SU-DHL-6 (cell line): ENCODE data around the gene ZDHHC18.

Source experiments
- H2AFZ ChIP-seq: fragments of 200-600 bp; sonication (generic); 2 replicates; pipeline ENCODE4 v1.6.1; 2014; ENCODE audit warnings: low read depth, mild to moderate bottlenecking, moderate library complexity, mixed read lengths, antibody characterized with exemption, low read length; ENCODE audit not compliant: severe bottlenecking
- H3F3A ChIP-seq: fragments of 200-600 bp; shearing (Covaris generic); 2 replicates; pipeline ENCODE4 v1.6.0; 2016; ENCODE audit warnings: antibody characterized with exemption, mild to moderate bottlenecking; ENCODE audit not compliant: insufficient read depth
- H3K27ac ChIP-seq: fragments of 200-600 bp; sonication (generic); 2 replicates; pipeline ENCODE4 v1.5.1; 2016; ENCODE audit warnings: low read depth, mild to moderate bottlenecking, low read length, moderate library complexity, mixed read lengths
- H3K27me3 ChIP-seq: fragments of 200-600 bp; sonication (generic), shearing (Covaris generic); 2 replicates; pipeline ENCODE4 v1.6.0; 2014; ENCODE audit warnings: mild to moderate bottlenecking, low read length
- H3K36me3 ChIP-seq: fragments of 200-600 bp; sonication (generic); 2 replicates; pipeline ENCODE4 v1.6.1; 2014; ENCODE audit warnings: mild to moderate bottlenecking, low read length, mixed read lengths
- H3K4me2 ChIP-seq: fragments of 300-600, 200-600 bp; shearing (Covaris generic), sonication (generic); 2 replicates; pipeline ENCODE4 v1.6.0; 2014; ENCODE audit warnings: low read length, low read depth, mild to moderate bottlenecking; ENCODE audit not compliant: poor library complexity, severe bottlenecking
- H3K4me3 ChIP-seq: fragments of 200-600 bp; sonication (generic); 2 replicates; pipeline ENCODE4 v1.5.1; 2014; ENCODE audit warnings: antibody characterized with exemption, low read length, mild to moderate bottlenecking, mixed read lengths; ENCODE audit not compliant: insufficient read depth, poor library complexity, severe bottlenecking
- H3K79me2 ChIP-seq: fragments of 200-600 bp; sonication (generic); 2 replicates; pipeline ENCODE4 v1.6.1; 2014; ENCODE audit warnings: mild to moderate bottlenecking, low read length, moderate library complexity; ENCODE audit not compliant: insufficient read depth
- H3K9ac ChIP-seq: fragments of 200-600 bp; sonication (generic); 2 replicates; pipeline ENCODE4 v1.7.0; 2014; ENCODE audit warnings: mild to moderate bottlenecking, low read length
- H3K9me2 ChIP-seq: fragments of 200-600 bp; sonication (generic); replicated peaks from 2 replicates; pipeline ENCODE4 v1.6.1; 2014; ENCODE audit warnings: low read length; ENCODE audit not compliant: insufficient read depth
- H3K9me3 ChIP-seq: fragments of 200-600 bp; sonication (generic); 2 replicates; pipeline ENCODE4 v1.6.1; 2014; ENCODE audit warnings: low read length, mixed read lengths; ENCODE audit not compliant: insufficient read depth
- H4K20me1 ChIP-seq: fragments of 200-600 bp; sonication (generic); 2 replicates; pipeline ENCODE4 v1.6.1; 2014; ENCODE audit warnings: low read depth, mild to moderate bottlenecking, antibody characterized with exemption, low read length, moderate library complexity, mixed read lengths
- EZH2phosphoT487 ChIP-seq: fragments of 200-600 bp; sonication (generic), shearing (Covaris generic); conservative IDR thresholded peaks from 2 replicates; pipeline ENCODE4 v1.6.1; 2018; ENCODE audit warnings: mild to moderate bottlenecking, antibody characterized with exemption, low read length, moderate library complexity, mixed read lengths
- TF ChIP-seq, protein P1 (sequence below): fragments of 200-600 bp; sonication (generic); IDR thresholded peaks from one replicate; pipeline ENCODE4 v1.5.1; 2017; ENCODE audit warnings: antibody characterized with exemption, mild to moderate bottlenecking, low read length, moderate library complexity; ENCODE audit not compliant: insufficient read depth, poor library complexity, severe bottlenecking

ZDHHC18 gene

DNA sequence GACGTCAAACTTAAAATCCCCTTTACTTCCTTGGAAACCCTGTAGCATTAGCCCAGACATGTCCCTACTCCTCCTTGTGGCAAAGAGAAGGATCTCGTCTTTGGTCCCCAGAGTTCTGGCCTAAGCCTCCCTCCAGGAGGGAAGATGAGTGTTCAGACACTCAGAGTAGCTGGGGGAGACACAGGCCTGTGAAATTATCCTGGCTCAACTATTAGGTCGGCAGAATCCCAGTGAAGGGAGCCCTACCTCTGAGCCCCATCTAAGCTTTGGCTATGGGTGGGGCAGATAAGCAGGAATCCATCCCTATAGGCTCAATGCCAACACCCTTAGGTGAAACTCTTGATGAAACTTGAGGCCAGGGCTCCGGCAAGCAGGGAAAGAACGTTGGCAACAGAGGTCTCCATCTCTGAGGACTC lies 34.8 kb downstream of the ZDHHC18 start:
- H3K9me2 ChIP-seq = no peaks in the 10 kb centered on the region
- no peak overlapping the region for H3K4me3 ChIP-seq
- no peak overlapping the region for H3K9ac ChIP-seq

DNA sequence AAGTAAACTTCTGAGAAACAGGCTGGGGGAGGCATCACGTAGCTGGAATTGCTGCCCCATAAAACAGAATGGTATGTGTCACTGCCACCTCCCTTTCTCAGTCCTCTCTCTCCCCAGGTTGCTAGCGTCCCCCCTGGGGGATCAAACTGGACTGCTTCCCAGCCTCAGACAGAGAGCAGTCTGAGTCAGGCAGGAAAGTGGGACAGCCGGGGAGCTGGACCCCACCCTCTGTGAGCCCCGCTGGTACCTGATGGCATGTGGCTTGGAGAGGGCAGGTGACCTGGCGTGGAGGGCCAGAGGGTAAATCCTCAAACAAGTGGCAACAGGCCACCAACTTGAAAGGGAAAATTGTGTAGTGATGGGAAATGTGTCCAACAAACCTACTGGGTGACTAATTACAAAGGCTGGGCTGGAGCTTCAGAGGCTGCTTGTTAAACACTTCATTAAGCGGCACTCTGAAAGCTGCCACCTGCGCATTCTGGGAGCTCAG lies 35.4 kb downstream of the ZDHHC18 start:
- Histone ChIP-seq H3K4me3 (no peak overlapping the region), H3K36me3 (no peaks in the 10 kb centered on the region), H3F3A (peaks cover 12% of the 10 kb centered on the region), H3K9me3 (no peaks in the 10 kb centered on the region), H3K9ac (no peak overlapping the region), H4K20me1 (no peaks in the 10 kb centered on the region), H3K27me3 (no peaks in the 10 kb centered on the region), H3K4me2 (no peak overlapping the region), H3K79me2 (no peaks in the 10 kb centered on the region), H3K27ac (no peak overlapping the region), H3K9me2 (no peaks in the 10 kb centered on the region), H2AFZ (no peak overlapping the region)
- TF ChIP-seq, protein P1, sequence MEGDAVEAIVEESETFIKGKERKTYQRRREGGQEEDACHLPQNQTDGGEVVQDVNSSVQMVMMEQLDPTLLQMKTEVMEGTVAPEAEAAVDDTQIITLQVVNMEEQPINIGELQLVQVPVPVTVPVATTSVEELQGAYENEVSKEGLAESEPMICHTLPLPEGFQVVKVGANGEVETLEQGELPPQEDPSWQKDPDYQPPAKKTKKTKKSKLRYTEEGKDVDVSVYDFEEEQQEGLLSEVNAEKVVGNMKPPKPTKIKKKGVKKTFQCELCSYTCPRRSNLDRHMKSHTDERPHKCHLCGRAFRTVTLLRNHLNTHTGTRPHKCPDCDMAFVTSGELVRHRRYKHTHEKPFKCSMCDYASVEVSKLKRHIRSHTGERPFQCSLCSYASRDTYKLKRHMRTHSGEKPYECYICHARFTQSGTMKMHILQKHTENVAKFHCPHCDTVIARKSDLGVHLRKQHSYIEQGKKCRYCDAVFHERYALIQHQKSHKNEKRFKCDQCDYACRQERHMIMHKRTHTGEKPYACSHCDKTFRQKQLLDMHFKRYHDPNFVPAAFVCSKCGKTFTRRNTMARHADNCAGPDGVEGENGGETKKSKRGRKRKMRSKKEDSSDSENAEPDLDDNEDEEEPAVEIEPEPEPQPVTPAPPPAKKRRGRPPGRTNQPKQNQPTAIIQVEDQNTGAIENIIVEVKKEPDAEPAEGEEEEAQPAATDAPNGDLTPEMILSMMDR = no peak
- no peak for TF ChIP-seq EZH2phosphoT487

More for the DNA sequence above, 34.8 kb downstream of the ZDHHC18 start:
- Histone ChIP-seq H3K27ac (no peak overlapping the region), H2AFZ (no peak overlapping the region), H3K4me2 (no peak overlapping the region), H3K36me3 (no peaks in the 10 kb centered on the region), H3K9me3 (no peaks in the 10 kb centered on the region), H4K20me1 (no peaks in the 10 kb centered on the region), H3F3A (peaks cover 11% of the 10 kb centered on the region), H3K79me2 (no peaks in the 10 kb centered on the region), H3K27me3 (no peaks in the 10 kb centered on the region)
- TF ChIP-seq, protein P1 = no peak
- no peak for TF ChIP-seq EZH2phosphoT487

DNA sequence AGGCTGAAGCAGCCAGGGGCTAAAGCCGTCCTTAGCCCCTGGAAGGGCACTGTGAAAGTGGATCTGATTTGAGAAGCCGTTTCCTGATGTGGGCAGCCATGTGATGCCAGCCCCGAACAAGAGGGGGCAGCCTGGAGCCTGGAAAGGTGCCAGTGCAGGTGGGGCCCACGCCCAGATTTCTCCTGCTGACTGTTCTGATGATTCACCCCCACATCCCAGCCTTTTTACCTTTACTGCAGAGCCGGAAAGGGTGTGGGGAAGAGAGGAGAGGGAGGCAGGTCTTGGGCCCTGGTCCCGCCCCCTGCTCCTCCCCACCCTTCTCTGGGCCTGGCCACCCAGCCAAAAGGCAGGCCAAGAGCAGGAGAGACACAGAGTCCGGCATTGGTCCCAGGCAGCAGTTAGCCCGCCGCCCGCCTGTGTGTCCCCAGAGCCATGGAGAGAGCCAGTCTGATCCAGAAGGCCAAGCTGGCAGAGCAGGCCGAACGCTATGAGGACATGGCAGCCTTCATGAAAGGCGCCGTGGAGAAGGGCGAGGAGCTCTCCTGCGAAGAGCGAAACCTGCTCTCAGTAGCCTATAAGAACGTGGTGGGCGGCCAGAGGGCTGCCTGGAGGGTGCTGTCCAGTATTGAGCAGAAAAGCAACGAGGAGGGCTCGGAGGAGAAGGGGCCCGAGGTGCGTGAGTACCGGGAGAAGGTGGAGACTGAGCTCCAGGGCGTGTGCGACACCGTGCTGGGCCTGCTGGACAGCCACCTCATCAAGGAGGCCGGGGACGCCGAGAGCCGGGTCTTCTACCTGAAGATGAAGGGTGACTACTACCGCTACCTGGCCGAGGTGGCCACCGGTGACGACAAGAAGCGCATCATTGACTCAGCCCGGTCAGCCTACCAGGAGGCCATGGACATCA lies 36.5 kb downstream of the ZDHHC18 start, which contains the start of gene SFN:
Gene SFN (plus strand): TSS at position 369 of the 904 bp plus-strand sequence. CDS start 64 bp downstream, at position 433.
- no peaks in the 10 kb centered on the region for H3K79me2 ChIP-seq
- H3K9me3 ChIP-seq = no peaks in the 10 kb centered on the region
- peak within 1 kb of the TSS; percentile 99 for H3K9ac ChIP-seq
- H3K9me2 ChIP-seq = no peaks in the 10 kb centered on the region
- peak within 1 kb of the TSS; percentile 99 for H3K27ac ChIP-seq
- peak within 1 kb of the TSS; percentile 42 for H2AFZ ChIP-seq
- no peaks in the 10 kb centered on the region for H4K20me1 ChIP-seq
- no peaks in the 10 kb centered on the region for H3K27me3 ChIP-seq
- H3K4me3 ChIP-seq = peak within 1 kb of the TSS; percentile 75
- H3K36me3 ChIP-seq = no peaks in the 10 kb centered on the region
- H3F3A ChIP-seq = peaks cover 21% of the 10 kb centered on the region
- H3K4me2 ChIP-seq = peak within 1 kb of the TSS; percentile 99
- TF ChIP-seq, protein P1 = peak; percentile 77
- TF ChIP-seq EZH2phosphoT487 = no peak
